GM18498 (cell line): ENCODE results near the gene LATS1.
"Not testable (repeated sequence)": the region's sequence is repeated elsewhere in the genome, so short reads cannot be mapped to it uniquely, and the experiment has no call there.

Experiments used
- ATAC-seq: cut with Tn5 transposase; IDR thresholded peaks from one replicate; pipeline ENCODE4 v1.9.1; 2021; ENCODE audit warnings: mild to moderate bottlenecking, moderate library complexity; ENCODE audit not compliant: unreplicated experiment

The LATS1 gene

GRCh38 chr6:149717588-149718458, at the start of gene LATS1:
LATS1 (minus strand) TSS chr6:149718101; CDS start chr6:149702126, 15,975 bp downstream.
- peak; percentile 87 for ATAC-seq

- ATAC-seq, result no peak
Observed at GRCh38 chr6:149766156-149766769, 48.4 kb upstream of the LATS1 start.

GRCh38 chr6:149763866-149764265, 46.0 kb upstream of the LATS1 start:
- ATAC-seq, result no peak

GRCh38 chr6:149761438-149761837, 43.5 kb upstream of the LATS1 start:
- ATAC-seq, result peak; percentile 94

GRCh38 chr6:149756261-149756636, 38.3 kb upstream of the LATS1 start:
- ATAC-seq, result no peak

GRCh38 chr6:149755300-149756260, 37.7 kb upstream of the LATS1 start:
- ATAC-seq, result peak; percentile 85

- no peak for ATAC-seq
Observed at GRCh38 chr6:149754548-149754947, 36.6 kb upstream of the LATS1 start.

- not testable (repeated sequence) for ATAC-seq
Observed at GRCh38 chr6:149753374-149753637, 35.4 kb upstream of the LATS1 start.

- ATAC-seq, result no peak
Observed at GRCh38 chr6:149752600-149753373, 34.9 kb upstream of the LATS1 start.

GRCh38 chr6:149751920-149752319, 34.0 kb upstream of the LATS1 start:
- ATAC-seq, result not testable (repeated sequence)

GRCh38 chr6:149751239-149751638, 33.3 kb upstream of the LATS1 start:
- no peak for ATAC-seq

GRCh38 chr6:149750136-149750609, 32.3 kb upstream of the LATS1 start:
- peak; percentile 41 for ATAC-seq

- ATAC-seq, result peak; percentile 90
Observed at GRCh38 chr6:149749594-149750135, 31.8 kb upstream of the LATS1 start, which contains the start of gene PCMT1. PCMT1 (plus strand) TSS chr6:149749741; CDS start chr6:149749902, 161 bp downstream.

- ATAC-seq, result peak; percentile 1
Observed at GRCh38 chr6:149749082-149749593, 31.2 kb upstream of the LATS1 start.

- peak; percentile 54 for ATAC-seq
Observed at GRCh38 chr6:149746147-149746946, 28.4 kb upstream of the LATS1 start, which contains the start of gene NUP43. NUP43 (minus strand) TSS chr6:149746529; CDS start chr6:149746495, 34 bp downstream.

- ATAC-seq, result not testable (repeated sequence)
Observed at GRCh38 chr6:149745252-149745651, 27.4 kb upstream of the LATS1 start.

GRCh38 chr6:149734915-149735314, 17.0 kb upstream of the LATS1 start:
- no peak for ATAC-seq

GRCh38 chr6:149733089-149733720, 15.3 kb upstream of the LATS1 start:
- no peak for ATAC-seq
